NCI-H1930 (cell line): ENCODE measurements around the gene SLC17A7.
"Not testable (repeated sequence)": the region's sequence is repeated elsewhere in the genome, so short reads cannot be mapped to it uniquely, and the experiment has no call there.

ENCODE experiments used
- DNase-seq, 2 experiments: peaks; one replicate each; lab custom pipeline; 2025; lab: John Stamatoyannopoulos, UW

Gene SLC17A7

GRCh38 chr19:49469828-49470614 lies 28.7 kb upstream of the SLC17A7 start:
- no peak for DNase-seq

- peak in 1 of 2 experiments; percentile 25 for DNase-seq
Measured at GRCh38 chr19:49468746-49469447, 27.6 kb upstream of the SLC17A7 start.

- no peak for DNase-seq
Measured at GRCh38 chr19:49468199-49468598, 26.9 kb upstream of the SLC17A7 start.

- DNase-seq, result no peak
Measured at GRCh38 chr19:49465371-49465770, 24.0 kb upstream of the SLC17A7 start.

GRCh38 chr19:49463960-49464740 lies 22.8 kb upstream of the SLC17A7 start:
- no peak for DNase-seq

- no peak for DNase-seq
Measured at GRCh38 chr19:49462492-49462891, 21.2 kb upstream of the SLC17A7 start.

GRCh38 chr19:49461656-49462055 lies 20.3 kb upstream of the SLC17A7 start:
- DNase-seq, result no peak

GRCh38 chr19:49461130-49461529 lies 19.8 kb upstream of the SLC17A7 start:
- DNase-seq, result not testable (repeated sequence)

GRCh38 chr19:49459388-49459787 lies 18.1 kb upstream of the SLC17A7 start:
- DNase-seq, result no peak

GRCh38 chr19:49458567-49458903 lies 17.2 kb upstream of the SLC17A7 start:
- no peak for DNase-seq

- DNase-seq, result no peak
Measured at GRCh38 chr19:49456326-49456725, 15.0 kb upstream of the SLC17A7 start.

- DNase-seq, result no peak
Measured at GRCh38 chr19:49455773-49456172, 14.4 kb upstream of the SLC17A7 start.

- DNase-seq, result no peak
Measured at GRCh38 chr19:49453757-49454240, 12.5 kb upstream of the SLC17A7 start.

- peak; percentile 99 to 100 for DNase-seq
Measured at GRCh38 chr19:49453013-49453756, 11.9 kb upstream of the SLC17A7 start, which contains the start of gene ALDH16A1. TSS of gene ALDH16A1 (plus strand) at chr19:49453225. CDS start at chr19:49453332, 107 bp downstream.

- DNase-seq, result peak; percentile 100
Measured at GRCh38 chr19:49451430-49452181, 10.3 kb upstream of the SLC17A7 start, which contains the start of gene PIH1D1. TSS of gene PIH1D1 (minus strand) at chr19:49451814. CDS start at chr19:49451574, 240 bp downstream.

- no peak for DNase-seq
Measured at GRCh38 chr19:49450405-49450804, 9.1 kb upstream of the SLC17A7 start.

- no peak for DNase-seq
Measured at GRCh38 chr19:49448432-49448786, 7.1 kb upstream of the SLC17A7 start.

- no peak for DNase-seq
Measured at GRCh38 chr19:49447485-49448431, 6.4 kb upstream of the SLC17A7 start.

- DNase-seq, result no peak
Measured at GRCh38 chr19:49445997-49446396, 4.7 kb upstream of the SLC17A7 start.
